SIG-M5 (cell line): ENCODE results near the gene NR1H2.

Source experiments
- DNase-seq: peaks from one replicate; lab custom pipeline; 2025; lab: John Stamatoyannopoulos, UW

The NR1H2 gene

GRCh38 chr19:50402544-50403301 is 26.5 kb downstream of the NR1H2 start:
- no peak for DNase-seq

- no peak for DNase-seq
Measured at GRCh38 chr19:50406156-50406820, 30.0 kb downstream of the NR1H2 start.

- no peak for DNase-seq
Measured at GRCh38 chr19:50406829-50407228, 30.6 kb downstream of the NR1H2 start.

- DNase-seq, result no peak
Measured at GRCh38 chr19:50409347-50409746, 33.1 kb downstream of the NR1H2 start.

GRCh38 chr19:50410109-50410508 is 33.9 kb downstream of the NR1H2 start:
- no peak for DNase-seq

GRCh38 chr19:50412419-50412818 is 36.2 kb downstream of the NR1H2 start:
- no peak for DNase-seq

GRCh38 chr19:50413096-50413495 is 36.8 kb downstream of the NR1H2 start:
- DNase-seq, result no peak

- DNase-seq, result no peak
Measured at GRCh38 chr19:50413531-50413930, 37.3 kb downstream of the NR1H2 start.

GRCh38 chr19:50414864-50415660 is 38.8 kb downstream of the NR1H2 start:
- DNase-seq, result no peak

- no peak for DNase-seq
Measured at GRCh38 chr19:50415661-50416033, 39.4 kb downstream of the NR1H2 start.

- DNase-seq, result no peak
Measured at GRCh38 chr19:50416034-50416977, 40.0 kb downstream of the NR1H2 start.

GRCh38 chr19:50417111-50418081 is 41.1 kb downstream of the NR1H2 start:
- DNase-seq, result no peak

GRCh38 chr19:50418176-50419021 is 42.1 kb downstream of the NR1H2 start, which contains the start of gene SPIB:
Gene SPIB (plus strand): TSS chr19:50418938. CDS start chr19:50418963, 25 bp downstream.
- no peak for DNase-seq

GRCh38 chr19:50419022-50419579 is 42.8 kb downstream of the NR1H2 start:
- no peak for DNase-seq

GRCh38 chr19:50419580-50420035 is 43.4 kb downstream of the NR1H2 start:
- DNase-seq, result no peak

- DNase-seq, result no peak
Measured at GRCh38 chr19:50420127-50420526, 43.9 kb downstream of the NR1H2 start.

GRCh38 chr19:50420808-50421207 is 44.6 kb downstream of the NR1H2 start:
- no peak for DNase-seq

GRCh38 chr19:50422397-50423278 is 46.4 kb downstream of the NR1H2 start:
- no peak for DNase-seq
